Hematopoietic multipotent progenitor cell treated with erythropoietin and hydrocortisone succinate and interleukin-3 and kit ligand, for 4 days (in vitro differentiated cells): Measurements from ENCODE around the gene NSL1.
"Not testable (repeated sequence)": the region's sequence is repeated elsewhere in the genome, so short reads cannot be mapped to it uniquely, and the experiment has no call there.

Experiments
- DNase-seq: peaks from one replicate; pipeline ENCODE4 v3.0.0-alpha.2; 2015

The NSL1 gene

DNA sequence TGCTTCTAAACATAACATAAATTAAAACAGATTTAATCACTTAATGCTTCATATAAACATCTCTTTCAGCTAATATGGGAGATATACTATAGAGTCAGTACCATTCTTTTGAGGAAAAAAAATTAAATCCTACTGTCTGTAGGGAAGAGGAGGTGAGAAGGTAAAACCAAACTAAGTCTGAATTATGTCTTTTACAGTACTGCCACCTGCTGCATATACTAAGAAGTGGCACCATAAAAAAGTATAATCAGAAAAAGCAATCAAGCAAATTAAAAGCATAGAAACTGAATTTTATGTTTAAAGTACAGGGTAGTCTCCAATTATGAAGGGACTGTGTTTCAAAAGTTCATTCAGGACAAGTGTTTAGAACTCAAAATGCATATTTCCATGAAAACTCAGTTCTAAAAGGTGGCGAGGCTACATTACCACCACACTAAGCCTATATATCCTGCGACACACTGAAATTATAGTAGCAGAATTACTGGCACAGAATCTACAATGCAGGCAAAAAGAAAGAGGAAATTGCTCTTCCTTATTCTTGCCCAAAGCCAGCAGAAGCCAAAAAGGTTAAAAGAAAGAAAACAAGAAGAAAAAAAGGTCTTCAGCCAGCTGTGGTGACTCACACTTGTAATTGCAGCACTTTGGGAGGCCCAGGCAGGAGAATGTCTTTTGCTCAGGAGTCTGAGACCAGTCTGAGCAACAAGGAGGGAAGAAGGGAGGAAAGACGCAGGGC, 9.0 kb downstream of the NSL1 start:
- DNase-seq = peak; percentile 61

DNA sequence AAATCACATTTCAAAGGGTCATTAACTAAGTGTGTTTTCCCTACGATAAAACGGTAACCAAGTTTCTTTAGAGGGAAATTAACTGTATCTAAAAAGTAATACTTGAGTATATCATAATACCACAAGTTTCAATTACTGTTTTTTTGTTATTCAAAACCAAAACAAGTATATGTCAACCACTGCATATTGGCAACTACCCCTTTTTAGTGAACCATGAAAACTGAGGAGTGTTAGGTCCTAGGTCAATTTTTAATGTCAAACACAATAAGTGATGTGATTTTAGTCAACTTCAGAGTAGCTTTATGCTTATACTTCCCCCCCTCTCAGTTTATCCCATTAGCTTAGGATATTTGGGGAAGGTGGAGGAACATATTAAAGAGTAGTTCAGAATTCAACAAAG, 10.4 kb downstream of the NSL1 start:
- no peak for DNase-seq

DNA sequence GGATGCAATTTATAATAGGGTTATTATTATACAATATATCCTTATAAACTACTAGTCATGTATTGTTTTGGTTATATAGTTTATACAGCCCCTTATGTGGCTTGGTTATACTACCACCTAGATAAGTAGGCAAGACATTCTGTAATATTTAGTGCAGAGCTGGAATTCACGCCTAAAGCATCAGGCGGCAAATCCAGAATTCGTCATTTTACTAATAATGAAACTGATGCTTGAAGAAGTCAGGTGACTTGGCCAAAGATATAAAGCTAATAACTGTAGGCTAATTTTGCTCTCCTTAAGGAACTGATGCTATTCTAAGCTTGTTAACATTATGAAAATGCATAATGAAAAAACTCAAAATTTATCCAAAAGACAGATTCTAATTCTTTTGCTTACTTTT, 10.8 kb downstream of the NSL1 start:
- no peak for DNase-seq

GRCh38 chr1:212779086-212779485, 12.5 kb downstream of the NSL1 start:
- not testable (repeated sequence) for DNase-seq

DNA sequence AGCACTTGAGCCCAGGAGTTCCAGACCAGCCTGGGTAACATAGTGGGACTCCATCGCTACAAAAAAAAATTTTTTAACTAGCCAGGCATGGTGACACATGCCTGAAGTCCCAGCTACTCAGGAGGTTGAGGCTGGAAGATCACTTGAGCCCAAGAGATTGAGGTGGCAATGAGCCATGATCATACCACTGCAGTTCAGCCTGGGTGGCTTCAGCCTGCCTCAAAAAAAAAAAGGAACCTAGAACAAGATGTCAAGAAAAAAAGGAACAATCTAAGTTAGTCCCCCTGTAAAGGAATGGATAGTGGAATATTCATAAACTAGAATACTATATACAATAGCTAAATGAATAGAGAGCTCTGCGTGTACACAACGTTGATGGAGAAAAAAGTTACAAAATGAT, 14.4 kb downstream of the NSL1 start:
- peak; percentile 44 for DNase-seq

GRCh38 chr1:212775241-212775640, 16.3 kb downstream of the NSL1 start:
- no peak for DNase-seq

DNA sequence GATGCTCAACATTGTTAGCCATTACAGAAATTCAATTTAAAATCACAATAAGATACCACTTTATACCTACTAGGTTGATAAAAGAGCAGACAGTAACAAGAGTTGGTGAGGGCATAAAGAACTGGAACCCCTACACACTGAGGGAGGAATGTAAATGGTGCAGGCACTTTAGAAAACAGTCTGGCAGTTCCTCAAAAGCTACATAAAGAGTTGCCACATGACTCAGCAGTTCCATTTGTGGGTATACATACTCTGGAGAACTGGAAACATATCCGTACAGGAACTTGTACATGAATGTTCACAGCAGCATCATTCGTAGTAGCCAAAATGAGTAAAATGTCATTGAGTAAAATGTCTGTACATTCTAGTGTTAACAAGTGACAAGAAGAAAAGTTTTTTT, 17.0 kb downstream of the NSL1 start:
- DNase-seq = peak; percentile 87

GRCh38 chr1:212773011-212773410, 18.6 kb downstream of the NSL1 start:
- no peak for DNase-seq

- no peak for DNase-seq
Measured at GRCh38 chr1:212771341-212771740, 20.2 kb downstream of the NSL1 start.

DNA sequence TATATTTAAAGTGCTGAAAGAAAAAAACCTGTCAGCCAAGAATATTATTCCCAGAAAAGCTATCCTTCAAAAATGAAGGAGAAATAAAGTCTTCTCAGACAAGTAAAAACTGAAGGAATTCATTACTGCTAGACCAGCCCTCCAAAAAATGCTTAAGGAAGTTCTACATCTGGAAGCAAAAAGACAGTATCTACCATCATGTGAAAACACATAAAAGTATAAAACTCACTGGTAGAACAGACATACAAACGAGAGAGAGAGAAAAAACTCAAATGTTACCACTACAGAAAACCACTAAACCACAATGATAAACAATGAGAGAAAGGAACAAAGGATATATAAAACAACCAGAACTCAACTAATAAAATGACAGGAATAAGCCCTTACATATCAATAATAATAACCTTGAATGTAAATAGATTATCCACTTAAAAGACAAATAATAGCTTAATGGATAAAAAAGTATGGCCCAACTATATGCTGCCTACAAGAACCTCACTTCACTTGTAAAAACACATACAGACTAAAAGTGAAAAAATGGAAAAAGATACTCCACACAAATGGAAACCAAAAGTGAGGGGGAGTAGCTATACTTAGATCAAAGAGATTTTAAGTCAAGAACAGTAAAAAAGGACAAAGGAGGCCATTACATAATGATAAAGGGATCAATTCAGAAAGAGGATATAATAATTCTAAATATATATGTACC, 22.0 kb downstream of the NSL1 start:
- DNase-seq = peak; percentile 45

DNA sequence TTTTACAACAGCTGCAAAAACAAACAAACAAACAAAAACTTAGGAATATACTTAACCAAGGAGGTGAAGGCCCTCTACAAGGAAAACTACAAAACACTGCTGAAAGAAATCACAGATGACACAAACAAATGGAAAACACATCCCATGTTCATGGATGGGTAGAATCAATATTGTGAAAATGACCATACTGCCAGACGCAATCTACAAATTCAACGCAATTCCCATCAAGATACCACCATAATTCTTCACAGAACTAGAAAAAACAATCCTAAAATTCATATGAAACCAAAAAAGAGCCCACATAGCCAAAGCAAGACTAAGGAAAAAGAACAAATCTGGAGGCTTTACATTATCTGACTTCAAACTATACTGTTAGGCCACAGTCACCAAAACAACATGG, 24.8 kb downstream of the NSL1 start:
- DNase-seq = not testable (repeated sequence)

DNA sequence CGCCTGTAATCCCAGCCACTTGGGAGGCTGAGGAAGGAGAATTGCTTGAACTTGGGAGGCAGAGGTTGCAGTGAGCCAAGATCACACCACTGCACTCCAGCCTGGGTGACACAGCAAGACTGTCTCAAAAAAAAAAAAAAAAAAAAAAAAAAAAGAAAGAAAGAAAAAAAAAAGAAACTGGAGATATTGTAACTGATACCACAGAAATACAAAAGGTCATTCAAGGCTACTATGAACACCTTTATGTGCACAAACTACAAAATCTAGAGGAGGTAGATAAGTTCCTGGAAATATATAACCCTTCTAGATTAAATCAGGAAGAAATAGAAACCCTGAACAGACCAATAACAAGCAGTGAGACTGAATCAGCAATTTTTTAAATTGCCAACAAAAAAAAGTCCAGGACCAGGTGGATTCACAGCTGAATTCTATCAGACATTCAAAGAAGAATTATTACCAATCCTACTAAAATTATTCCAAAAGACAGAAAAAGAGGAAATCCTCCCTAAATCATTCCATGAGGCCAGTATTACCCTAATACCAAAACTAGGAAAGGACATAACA, 26.8 kb downstream of the NSL1 start:
- DNase-seq = not testable (repeated sequence)

GRCh38 chr1:212762839-212763238, 28.7 kb downstream of the NSL1 start:
- DNase-seq = no peak

GRCh38 chr1:212762234-212762633, 29.3 kb downstream of the NSL1 start:
- no peak for DNase-seq

- peak; percentile 55 for DNase-seq
Measured at GRCh38 chr1:212760126-212760823, 31.3 kb downstream of the NSL1 start.

- DNase-seq = no peak
Measured at GRCh38 chr1:212759683-212760082, 31.9 kb downstream of the NSL1 start.

GRCh38 chr1:212754680-212755079, 36.9 kb downstream of the NSL1 start:
- DNase-seq = peak; percentile 53

DNA sequence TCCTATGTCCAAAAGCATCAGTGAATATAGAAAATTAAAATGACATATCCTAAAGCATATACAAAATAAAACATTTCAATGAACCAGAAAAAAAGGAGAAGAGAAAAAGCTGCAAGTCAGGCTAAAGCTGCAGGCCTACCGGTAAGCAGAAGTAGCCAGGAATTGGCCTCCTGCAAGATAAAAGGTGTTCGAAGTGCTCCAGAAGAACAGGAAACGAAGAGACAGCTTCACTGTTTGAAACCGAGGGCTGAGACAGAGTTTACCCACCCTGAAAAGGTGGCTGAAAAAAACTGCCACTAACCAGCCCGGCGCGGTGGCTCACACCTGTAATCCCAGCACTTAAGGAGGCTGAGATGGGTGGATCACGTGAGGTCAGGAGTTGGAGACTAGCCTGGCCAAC, 37.4 kb downstream of the NSL1 start:
- DNase-seq = peak; percentile 47

DNA sequence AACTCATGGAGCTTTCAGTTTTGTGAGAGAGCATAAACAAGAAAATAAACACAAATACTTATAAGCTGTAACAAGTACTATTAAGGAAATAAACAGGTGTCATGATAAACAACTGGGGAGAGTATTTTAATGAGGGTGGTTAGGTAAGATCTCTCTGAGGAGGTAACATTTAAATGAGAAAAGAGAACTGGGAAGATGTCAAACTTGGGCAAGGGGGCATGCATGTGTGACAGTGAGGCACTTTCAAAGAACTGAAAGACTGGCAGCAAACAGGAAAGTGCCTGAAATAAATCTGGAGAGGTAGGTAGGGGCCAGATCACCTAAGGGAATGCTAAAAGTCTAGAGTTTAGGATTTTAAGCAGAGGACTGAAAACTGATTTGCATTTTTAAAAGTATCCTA, 37.8 kb downstream of the NSL1 start:
- DNase-seq = no peak

GRCh38 chr1:212752934-212753497, 38.6 kb downstream of the NSL1 start:
- DNase-seq = no peak

DNA sequence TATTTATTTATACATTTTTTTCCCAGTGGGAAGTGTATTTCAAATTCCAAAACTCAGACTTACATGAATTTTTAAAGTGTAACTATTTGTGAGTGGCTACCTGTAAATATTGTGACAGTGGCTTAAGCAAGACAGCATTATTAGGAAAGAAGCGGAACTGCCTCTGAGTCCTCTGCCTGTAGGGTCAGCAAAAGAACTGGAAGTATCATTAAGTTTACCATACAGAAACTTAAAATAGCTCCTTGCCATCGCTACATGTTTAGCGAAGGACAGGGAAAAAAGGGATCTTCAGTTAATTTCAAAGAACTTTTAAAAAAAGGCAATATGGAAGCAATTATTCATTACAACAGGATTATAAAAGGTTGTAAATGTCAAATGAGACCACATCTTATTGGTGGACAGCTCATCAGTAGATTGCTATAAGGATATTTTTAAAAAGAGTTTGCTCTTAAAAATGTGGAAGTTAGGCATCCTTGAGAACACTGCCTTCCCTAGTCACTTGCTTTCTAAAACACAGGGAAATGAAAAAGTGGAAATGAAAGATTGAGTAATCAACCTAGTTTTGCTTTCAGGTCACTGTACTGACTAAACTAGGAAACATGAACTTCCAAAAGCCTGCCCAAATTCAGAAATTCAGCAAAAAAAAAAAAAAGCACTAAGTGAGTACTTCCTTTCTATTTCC, 39.2 kb downstream of the NSL1 start:
- DNase-seq = no peak

GRCh38 chr1:212749821-212750535, 41.6 kb downstream of the NSL1 start:
- peak; percentile 60 for DNase-seq
